GM12872 (cell line): ENCODE measurements around the gene MYO5B.

Source experiments
- TF ChIP-seq, protein P1 (sequence below): IDR thresholded peaks from 3 replicates; pipeline ENCODE4 v1.5.1; 2011; ENCODE audit warnings: low read depth, mild to moderate bottlenecking, low read length, moderate library complexity; ENCODE audit not compliant: insufficient read depth

MYO5B gene

GRCh38 chr18:49922228-49922627 is 272.7 kb downstream of the MYO5B start:
- TF ChIP-seq, protein P1, sequence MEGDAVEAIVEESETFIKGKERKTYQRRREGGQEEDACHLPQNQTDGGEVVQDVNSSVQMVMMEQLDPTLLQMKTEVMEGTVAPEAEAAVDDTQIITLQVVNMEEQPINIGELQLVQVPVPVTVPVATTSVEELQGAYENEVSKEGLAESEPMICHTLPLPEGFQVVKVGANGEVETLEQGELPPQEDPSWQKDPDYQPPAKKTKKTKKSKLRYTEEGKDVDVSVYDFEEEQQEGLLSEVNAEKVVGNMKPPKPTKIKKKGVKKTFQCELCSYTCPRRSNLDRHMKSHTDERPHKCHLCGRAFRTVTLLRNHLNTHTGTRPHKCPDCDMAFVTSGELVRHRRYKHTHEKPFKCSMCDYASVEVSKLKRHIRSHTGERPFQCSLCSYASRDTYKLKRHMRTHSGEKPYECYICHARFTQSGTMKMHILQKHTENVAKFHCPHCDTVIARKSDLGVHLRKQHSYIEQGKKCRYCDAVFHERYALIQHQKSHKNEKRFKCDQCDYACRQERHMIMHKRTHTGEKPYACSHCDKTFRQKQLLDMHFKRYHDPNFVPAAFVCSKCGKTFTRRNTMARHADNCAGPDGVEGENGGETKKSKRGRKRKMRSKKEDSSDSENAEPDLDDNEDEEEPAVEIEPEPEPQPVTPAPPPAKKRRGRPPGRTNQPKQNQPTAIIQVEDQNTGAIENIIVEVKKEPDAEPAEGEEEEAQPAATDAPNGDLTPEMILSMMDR: no peak

- TF ChIP-seq, protein P1: no peak
Observed at GRCh38 chr18:49921318-49921985, 273.5 kb downstream of the MYO5B start.

DNA sequence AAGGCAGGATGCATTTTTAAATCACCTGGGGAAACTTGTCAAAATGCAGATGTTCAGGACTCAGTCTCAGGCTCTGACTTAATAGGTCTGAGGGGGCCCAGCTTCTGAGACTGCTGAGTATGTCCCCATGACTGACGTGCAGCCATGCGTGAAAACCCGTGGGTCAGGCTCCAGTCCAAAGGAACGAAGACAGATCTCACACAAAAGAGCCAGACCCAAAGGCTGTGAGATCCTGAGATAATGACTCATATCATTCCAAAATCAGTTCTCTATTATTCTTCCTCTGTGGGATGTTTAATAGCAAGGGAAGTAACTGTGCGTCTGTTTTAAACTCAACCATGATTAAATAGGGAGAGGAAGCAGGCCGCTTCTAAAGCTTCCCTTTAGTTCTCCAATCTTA is 274.2 kb downstream of the MYO5B start:
- TF ChIP-seq, protein P1: no peak

DNA sequence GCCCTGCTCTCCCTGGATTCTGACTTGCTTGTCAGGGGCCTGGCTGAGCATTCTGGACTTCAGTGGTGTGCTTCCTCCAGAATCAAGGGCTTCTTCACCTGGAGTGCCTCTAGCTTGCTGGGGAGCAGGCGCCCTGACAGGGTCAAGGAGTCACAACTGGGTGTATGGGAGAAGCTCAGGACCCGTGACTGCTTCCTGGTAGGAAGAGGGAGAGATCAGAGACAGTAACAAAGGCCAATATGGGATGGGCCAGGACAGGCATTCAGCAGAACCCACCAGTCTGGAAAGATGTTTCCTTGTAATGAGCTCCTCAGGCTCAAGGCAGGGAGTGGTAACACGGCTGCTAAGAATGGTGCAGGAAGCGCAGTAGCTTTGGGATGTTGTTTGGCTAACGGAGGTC is 277.2 kb downstream of the MYO5B start:
- TF ChIP-seq, protein P1: no peak

DNA sequence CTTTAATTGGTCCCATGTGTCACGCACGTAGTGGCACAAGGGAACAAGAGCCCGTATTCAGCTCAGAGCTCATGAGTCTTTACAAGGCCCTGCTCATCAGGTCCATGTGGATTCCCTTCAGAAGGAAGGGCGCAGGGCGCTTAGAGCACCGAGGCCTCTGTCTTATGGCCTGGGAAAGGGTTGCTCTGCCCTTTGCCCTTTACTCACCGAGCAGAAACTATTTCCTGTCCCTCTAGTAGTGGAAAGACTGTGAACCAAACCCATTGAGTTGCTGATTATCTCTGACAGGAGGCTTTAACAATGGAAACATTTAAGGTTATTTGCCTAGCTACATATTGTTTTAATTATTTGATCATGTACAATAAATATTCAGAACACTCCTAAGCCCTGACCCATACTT is 279.6 kb downstream of the MYO5B start:
- TF ChIP-seq, protein P1: no peak

DNA sequence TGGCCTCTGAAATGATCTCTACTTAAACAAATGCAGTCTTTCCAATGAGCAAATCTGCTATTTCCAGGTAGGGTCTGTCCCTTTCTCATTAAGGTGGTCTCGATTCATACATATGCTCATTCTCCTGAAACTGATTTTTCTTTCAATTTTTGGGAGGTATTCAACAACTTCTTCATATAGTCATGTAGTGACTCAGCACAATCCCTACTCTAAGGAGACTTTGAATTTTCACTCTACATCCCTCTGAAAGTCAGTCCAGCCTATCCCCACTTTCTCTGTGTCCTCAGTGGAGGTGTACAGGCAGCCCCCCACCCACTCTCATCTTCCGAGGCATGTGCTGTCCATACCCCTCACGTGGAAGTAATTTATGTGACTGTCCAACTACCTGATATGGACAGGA is 281.7 kb downstream of the MYO5B start:
- TF ChIP-seq, protein P1: no peak

- TF ChIP-seq, protein P1: no peak
Observed at GRCh38 chr18:49911427-49911826, 283.5 kb downstream of the MYO5B start.
